Psoas muscle (tissue), 8 donors: ENCODE measurements around the gene C11orf98. TPM values are rescaled to one million over a fixed set of nuclear protein-coding genes. Genes with fewer than 3 reads are reported as not detected.
A peak's percentile ranks its signal among the peaks of the same experiment; 100 is the strongest.
"Not testable (repeated sequence)": the region's sequence is repeated elsewhere in the genome, so short reads cannot be mapped to it uniquely, and the experiment has no call there.

ENCODE experiments used
- ATAC-seq, 4 donors: fragments of 200-7000 bp; cut with Tn5 transposase; one replicate each; pipeline ENCODE4 v1.9.1; 2020; ENCODE audit warnings: moderate library complexity in 3 of 4, mild to moderate bottlenecking in 2 of 4
- DNase-seq, 2 donors: peaks; one replicate each; pipeline ENCODE4 v3.0.0-alpha.2; 2020
- H3K27ac ChIP-seq: fragments of 200-600 bp; one replicate; pipeline ENCODE4 v1.8.0; 2022
- H3K27me3 ChIP-seq, 3 donors: fragments of 200-600 bp in 1 of 3; one replicate each; pipeline versions ENCODE4 v1.6.1 to v1.8.0; 2013 to 2022; ENCODE audit warnings: low read length in 2 of 3, mild to moderate bottlenecking in 2 of 3, moderate library complexity in 1 of 3; ENCODE audit not compliant: insufficient read depth in 3 of 3
- H3K36me3 ChIP-seq, 2 donors: fragments of 200-600 bp in 1 of 2; one replicate each; pipeline versions ENCODE4 v1.6.1 to v1.8.0; 2013 to 2022; ENCODE audit warnings: low read depth in 1 of 2, mild to moderate bottlenecking in 1 of 2, moderate library complexity in 1 of 2; ENCODE audit not compliant: insufficient read depth in 1 of 2
- H3K4me1 ChIP-seq: fragments of 200-600 bp; one replicate; pipeline ENCODE4 v1.8.0; 2022
- H3K4me3 ChIP-seq: fragments of 200-600 bp; one replicate; pipeline ENCODE4 v1.8.0; 2022; ENCODE audit warnings: mild to moderate bottlenecking
- H3K9me3 ChIP-seq: fragments of 200-600 bp; one replicate; pipeline ENCODE4 v1.8.0; 2022
- CTCF ChIP-seq: fragments of 200-600 bp; IDR thresholded peaks from one replicate; pipeline ENCODE4 v1.8.0; 2022; ENCODE audit warnings: antibody characterized with exemption
- WGBS, 3 donors: extraction: QIAGEN DNeasy Blood & Tissue Kit; methylation state at CpG; one replicate each; pipeline versions ENCODE4 v1.1.6 to v1.1.7; 2013; 5-methylcytosine and 5-hydroxymethylcytosine counted together
- intact Hi-C, 2 donors: fragments of 100-400 bp; cut with DNase I; formaldehyde crosslinking; loops; one replicate each; pipeline versions ENCODE4 v1.11.0 to v1.14.2; 2022
- polyA plus RNA-seq, 3 donors: library from polyadenylated mRNA; stranded (reverse); fragments of 200-250 nt; gene quantifications; one replicate each; pipeline ENCODE4 v1.2.3, GENCODE V29; 2013
- total RNA-seq, 4 donors: library from RNA; stranded (reverse); fragmentation: NEBNext Ultra II Directional in 2 of 4; extraction: Animal tissue kit (Norgen Biotek cat#: 25700) in 2 of 4; gene quantifications; one replicate each; pipeline versions ENCODE4 v1.2.1 to v1.2.4, GENCODE V29; 2021 to 2023
- donor health status: healthy with polysubstance abuse.
- donor health status: DM: no; HTN: no; CAD: no; lungs with moderate emphysema.
- donor health status: Bipolar disorder and iron deficiency.
- donor health status: healthy.
- donor health status: DM: yes; HTN: yes; CAD: no.
- donor health status: DM: no; HTN: no; CAD: no.
- donor health status: DM: no; HTN: no; CAD: no.
- donor health status: DM: yes; HTN: yes; CAD: no.

The C11orf98 gene
- total and polyA plus RNA-seq, 7 donors: 29.8 to 155 (median 50.9) TPM

GRCh38 chr11:62702246-62702645 lies 37.2 kb upstream of the C11orf98 start:
- no peaks in the 10 kb centered on the region for H3K9me3 ChIP-seq
- intact Hi-C loops: no loop called here
- TF ChIP-seq CTCF: no peak
- no peak overlapping the region for H3K27ac ChIP-seq
- 91 to 94% (median 94%) methylated on average over 8 to 11 of the region's 11 CpGs for WGBS, 3 donors
- DNase-seq (no peak), ATAC-seq (no peak)
- no peaks in the 10 kb centered on the region for H3K27me3 ChIP-seq
- H3K4me3 ChIP-seq: no peak overlapping the region
- peaks cover 0 to 32% of the 10 kb centered on the region in 2 donors for H3K36me3 ChIP-seq
- peaks cover 22% of the 10 kb centered on the region for H3K4me1 ChIP-seq

GRCh38 chr11:62694455-62695167 lies 29.6 kb upstream of the C11orf98 start:
- ATAC-seq: peak; percentile 95 to 97 (median 96)
- intact Hi-C loops: loop anchor here (2.0 to 10.0 kb wide), 4 partner anchors 14 to 300 kb away; partner anchors contain the start of gene TUT1 (in 1 of the 2)
- Histone ChIP-seq H3K9me3 (no peaks in the 10 kb centered on the region), H3K27ac (peak overlapping the region; percentile 79), H3K36me3 (peaks cover 0 to 45% of the 10 kb centered on the region in 2 donors), H3K4me1 (peaks cover 10% of the 10 kb centered on the region), H3K4me3 (no peak overlapping the region), H3K27me3 (no peaks in the 10 kb centered on the region)
- WGBS, 3 donors: 28 to 35% (median 30%) methylated on average over 14 of the region's 14 CpGs
- peak; percentile 87 for TF ChIP-seq CTCF
- DNase-seq: peak; percentile 86 to 93

GRCh38 chr11:62693624-62694023 lies 28.6 kb upstream of the C11orf98 start:
- H3K27ac ChIP-seq: peak overlapping the region; percentile 79
- not testable (repeated sequence) for H3K4me3 ChIP-seq, H3K27me3 ChIP-seq, DNase-seq, H3K9me3 ChIP-seq, ATAC-seq
- 72 to 95% (median 81%) methylated on average over 3 to 4 of the region's 4 CpGs for WGBS, 3 donors
- peaks cover 10% of the 10 kb centered on the region for H3K4me1 ChIP-seq
- intact Hi-C loops: loop anchor here (2.0 to 10.0 kb wide), 4 partner anchors 13 to 299 kb away; partner anchors contain the start of gene TUT1 (in 1 of the 2)
- peaks cover 0 to 45% of the 10 kb centered on the region in 2 donors for H3K36me3 ChIP-seq

DNA sequence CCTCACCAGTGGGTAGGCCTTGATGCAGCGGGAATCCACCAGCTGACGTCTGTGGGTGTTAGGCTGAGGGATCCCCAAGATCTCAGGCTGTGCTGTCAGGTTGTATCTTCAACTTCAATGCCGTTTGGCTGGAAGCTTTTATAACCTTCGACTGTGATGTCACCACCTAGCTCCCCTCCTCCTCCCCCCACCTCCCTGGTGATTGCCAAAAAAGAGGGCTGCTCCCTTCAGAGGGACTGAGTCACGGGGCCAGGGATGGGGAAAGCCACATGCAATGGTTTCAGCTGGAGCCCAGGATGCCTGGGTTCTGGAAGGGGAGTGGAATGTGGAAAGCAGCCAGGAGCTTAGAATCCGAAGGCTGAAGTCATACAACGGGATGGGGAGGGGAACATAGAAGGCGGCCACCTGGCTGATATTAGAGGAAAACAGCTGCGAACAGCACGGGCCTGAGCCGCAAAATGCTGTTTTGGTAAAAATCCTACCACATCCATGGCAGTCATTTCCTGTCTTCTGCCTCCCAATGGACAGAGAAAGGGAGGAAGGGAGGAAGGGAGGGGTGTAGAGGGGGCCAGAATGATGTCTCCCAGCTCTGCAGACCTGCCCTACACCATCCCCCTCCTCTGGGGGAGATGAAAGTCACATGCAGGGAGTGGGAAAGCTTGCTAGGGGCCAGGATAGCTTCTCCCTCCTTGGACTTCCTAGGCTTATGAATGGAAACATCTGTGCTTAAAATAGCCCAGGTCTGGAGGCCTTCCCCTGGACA lies 24.6 kb upstream of the C11orf98 start, which contains the start of gene LRRN4CL:
TSS of gene LRRN4CL (minus strand) at position 110 of the 763 bp plus-strand sequence. CDS start 1,022 bp downstream, outside the sequence.
- H3K4me1 ChIP-seq: peaks cover 5% of the 10 kb centered on the region
- no peak for TF ChIP-seq CTCF
- peaks cover 0 to 41% of the 10 kb centered on the region in 2 donors for H3K36me3 ChIP-seq
- H3K27ac ChIP-seq: peak within 1 kb of the TSS; percentile 53
- WGBS, 3 donors: 21 to 32% (median 30%) methylated on average over 11 of the region's 11 CpGs
- DNase-seq (peak; percentile 90 to 92), ATAC-seq (peak; percentile 64 to 80 (median 78))
- no peaks in the 10 kb centered on the region for H3K27me3 ChIP-seq
- H3K4me3 ChIP-seq: peak within 1 kb of the TSS; percentile 43
- no peaks in the 10 kb centered on the region for H3K9me3 ChIP-seq
- intact Hi-C loops: loop anchor here (5.0 to 10.0 kb wide), 3 partner anchors 97 to 295 kb away; partner anchors contain the start of gene TUT1 (in 1 of the 2)

DNA sequence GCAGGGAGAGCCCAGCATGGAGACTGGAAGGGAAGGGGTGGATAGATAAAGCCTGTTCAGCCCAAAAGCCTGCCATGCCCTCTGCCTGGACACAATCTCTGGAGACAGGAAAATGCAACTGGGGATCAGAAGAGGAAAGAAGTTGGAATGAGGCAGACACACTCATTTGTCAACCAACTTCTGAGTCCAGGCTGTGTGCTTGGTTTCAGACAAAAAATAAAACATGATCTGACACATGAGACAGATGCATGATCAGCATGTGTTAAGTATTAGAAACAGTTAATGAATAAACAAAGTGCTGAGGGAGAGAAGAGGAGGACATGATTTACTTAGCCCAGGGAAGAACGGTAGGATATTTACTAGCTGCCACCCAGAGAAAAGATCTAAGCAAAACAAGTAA lies 23.5 kb upstream of the C11orf98 start:
- ATAC-seq (peak in 1 of 4 donors; percentile 15), DNase-seq (no peak)
- H3K27ac ChIP-seq: no peak overlapping the region
- TF ChIP-seq CTCF: no peak
- H3K27me3 ChIP-seq: no peaks in the 10 kb centered on the region
- peaks cover 0 to 38% of the 10 kb centered on the region in 2 donors for H3K36me3 ChIP-seq
- H3K4me1 ChIP-seq: no peaks in the 10 kb centered on the region
- H3K4me3 ChIP-seq: peak overlapping the region; percentile 43
- 22 to 29% (median 25%) methylated on average over 1 of the region's 1 CpG for WGBS, 3 donors
- H3K9me3 ChIP-seq: no peaks in the 10 kb centered on the region
- intact Hi-C loops: no loop called here
